Cardiac muscle cell (in vitro differentiated cells and primary cell): ENCODE results near the gene RGS7. TPM values are rescaled to one million over a fixed set of nuclear protein-coding genes. Genes with fewer than 3 reads are reported as not detected.

Source experiments
- DNase-seq, 2 donors: peaks; one replicate each; pipeline versions ENCODE4 v3.0.0 to v3.0.0-alpha.2; 2010 to 2017; ENCODE audit warnings: low read depth in 1 of 2, low spot score in 1 of 2
- H3K27ac ChIP-seq: fragments of 200-600 bp; sonication (generic); 2 replicates; pipeline ENCODE4 v1.5.1; 2016
- H3K27me3 ChIP-seq: fragments of 200-600 bp; sonication (generic); 2 replicates; pipeline ENCODE4 v1.6.0; 2016; ENCODE audit warnings: control low read depth
- H3K36me3 ChIP-seq: fragments of 200-600 bp; sonication (generic); 2 replicates; pipeline ENCODE4 v1.5.1; 2016; ENCODE audit warnings: control low read depth
- H3K4me1 ChIP-seq: fragments of 200-600 bp; sonication (generic); 2 replicates; pipeline ENCODE4 v1.8.1; 2017; ENCODE audit warnings: low read depth, mild to moderate bottlenecking, mixed run types
- H3K4me3 ChIP-seq: fragments of 200-600 bp; sonication (generic); 2 replicates; pipeline ENCODE4 v1.5.1; 2016; ENCODE audit warnings: mild to moderate bottlenecking
- H3K9me3 ChIP-seq: fragments of 200-600 bp; sonication (generic); 2 replicates; pipeline ENCODE4 v1.5.1; 2017; ENCODE audit warnings: low read depth, mild to moderate bottlenecking, control low read depth
- CTCF ChIP-seq: IDR thresholded peaks from 2 replicates; pipeline ENCODE4 v1.5.1; 2012; ENCODE audit warnings: low read depth, mild to moderate bottlenecking, low read length
- polyA plus RNA-seq: library from polyadenylated mRNA; unstranded; fragments of >200 nt; fragmentation: Nextera tagmentation; extraction: Ambion mirVana; gene quantifications from 2 replicates; pipeline ENCODE4 v1.2.1, GENCODE V29; 2016
- total RNA-seq: library from RNA; depleted of rRNA; stranded (reverse); fragments of >200 nt; gene quantifications from 2 replicates; pipeline ENCODE4 v1.2.3, GENCODE V29; 2016

RGS7 gene
- total and polyA plus RNA-seq, 2 experiments from 2014 or later: not detected

GRCh38 chr1:240831191-240831631, 525.8 kb downstream of the RGS7 start:
- TF ChIP-seq CTCF: no peak
- no peaks in the 10 kb centered on the region for H3K9me3 ChIP-seq
- no peaks in the 10 kb centered on the region for H3K27me3 ChIP-seq
- H3K27ac ChIP-seq: no peak overlapping the region
- DNase-seq: peak in 1 of 2 donors; percentile 65
- H3K4me1 ChIP-seq: no peaks in the 10 kb centered on the region
- no peak overlapping the region for H3K4me3 ChIP-seq
- H3K36me3 ChIP-seq: no peaks in the 10 kb centered on the region

GRCh38 chr1:240829487-240829886, 527.5 kb downstream of the RGS7 start:
- Histone ChIP-seq H3K9me3 (no peaks in the 10 kb centered on the region), H3K4me3 (no peak overlapping the region), H3K27me3 (no peaks in the 10 kb centered on the region), H3K27ac (no peak overlapping the region), H3K36me3 (no peaks in the 10 kb centered on the region), H3K4me1 (no peaks in the 10 kb centered on the region)
- DNase-seq: no peak
- no peak for TF ChIP-seq CTCF

GRCh38 chr1:240827786-240828185, 529.2 kb downstream of the RGS7 start:
- Histone ChIP-seq H3K4me3 (no peak overlapping the region), H3K27ac (no peak overlapping the region), H3K27me3 (no peaks in the 10 kb centered on the region), H3K36me3 (no peaks in the 10 kb centered on the region), H3K4me1 (no peaks in the 10 kb centered on the region), H3K9me3 (no peaks in the 10 kb centered on the region)
- no peak for TF ChIP-seq CTCF
- DNase-seq: no peak

GRCh38 chr1:240824238-240824637, 532.8 kb downstream of the RGS7 start:
- Histone ChIP-seq H3K9me3 (no peaks in the 10 kb centered on the region), H3K27me3 (no peaks in the 10 kb centered on the region), H3K4me1 (no peaks in the 10 kb centered on the region), H3K36me3 (no peaks in the 10 kb centered on the region), H3K4me3 (no peak overlapping the region), H3K27ac (no peak overlapping the region)
- no peak for DNase-seq
- no peak for TF ChIP-seq CTCF

GRCh38 chr1:240823357-240823756, 533.6 kb downstream of the RGS7 start:
- no peak for DNase-seq
- Histone ChIP-seq H3K4me3 (no peak overlapping the region), H3K27me3 (no peaks in the 10 kb centered on the region), H3K36me3 (no peaks in the 10 kb centered on the region), H3K27ac (no peak overlapping the region), H3K9me3 (no peaks in the 10 kb centered on the region), H3K4me1 (no peaks in the 10 kb centered on the region)
- no peak for TF ChIP-seq CTCF

GRCh38 chr1:240821925-240822324, 535.1 kb downstream of the RGS7 start:
- H3K4me1 ChIP-seq: no peaks in the 10 kb centered on the region
- no peaks in the 10 kb centered on the region for H3K9me3 ChIP-seq
- H3K4me3 ChIP-seq: no peak overlapping the region
- no peaks in the 10 kb centered on the region for H3K27me3 ChIP-seq
- no peak overlapping the region for H3K27ac ChIP-seq
- TF ChIP-seq CTCF: no peak
- DNase-seq: no peak
- no peaks in the 10 kb centered on the region for H3K36me3 ChIP-seq
